Activated CD4-positive, CD25-positive, alpha-beta regulatory T cell (primary cell): ENCODE data around the gene AMTN.
"Not testable (repeated sequence)": the region's sequence is repeated elsewhere in the genome, so short reads cannot be mapped to it uniquely, and the experiment has no call there.

Experiments used
- DNase-seq, 4 experiments: peaks; one replicate each; lab custom pipeline; 2025; lab: John Stamatoyannopoulos, UW

Gene AMTN, protein sequence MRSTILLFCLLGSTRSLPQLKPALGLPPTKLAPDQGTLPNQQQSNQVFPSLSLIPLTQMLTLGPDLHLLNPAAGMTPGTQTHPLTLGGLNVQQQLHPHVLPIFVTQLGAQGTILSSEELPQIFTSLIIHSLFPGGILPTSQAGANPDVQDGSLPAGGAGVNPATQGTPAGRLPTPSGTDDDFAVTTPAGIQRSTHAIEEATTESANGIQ

DNA sequence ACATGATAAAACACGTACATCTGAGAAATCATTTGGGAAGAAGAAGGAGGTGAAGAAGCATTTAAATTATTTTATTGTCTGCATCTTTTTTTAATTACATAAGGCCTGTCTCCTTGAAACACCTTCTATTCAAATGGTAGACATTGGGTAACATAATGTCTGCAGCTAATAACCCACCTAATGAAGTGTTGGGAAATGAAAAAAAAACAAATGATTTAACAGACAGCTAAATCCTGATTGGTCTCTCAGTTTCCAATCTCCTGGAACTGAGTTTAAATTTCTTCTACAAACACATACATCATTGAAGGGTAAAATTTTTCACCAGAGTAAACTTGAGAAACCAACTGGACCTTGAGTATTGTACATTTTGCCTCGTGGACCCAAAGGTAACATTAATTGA, at the start of gene AMTN:
AMTN (plus strand) TSS at position 301 of the 400 bp plus-strand sequence. CDS start 209 bp downstream, outside the sequence.
- no peak for DNase-seq

DNA sequence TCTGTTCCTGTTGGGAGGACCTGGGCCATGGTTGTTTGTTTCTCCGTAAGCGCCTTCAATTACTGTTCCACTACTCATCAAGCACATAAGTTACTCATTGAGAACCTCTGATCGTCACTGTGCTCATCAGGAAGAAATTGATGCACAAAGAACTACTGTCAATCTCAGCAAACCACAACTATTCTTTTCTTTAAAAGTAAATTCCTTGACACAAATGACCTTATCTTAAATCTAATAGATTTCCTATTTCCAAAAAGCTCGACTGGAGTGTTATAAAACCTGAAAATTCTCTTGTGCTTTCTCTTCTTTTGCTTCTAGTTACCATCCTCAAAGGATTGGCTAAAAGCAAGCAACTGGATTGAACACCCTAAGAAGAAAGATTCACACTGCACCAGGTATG, 46.5 kb upstream of the AMTN start, which contains the start of gene MUC7:
MUC7 (plus strand) TSS at position 301 of the 400 bp plus-strand sequence. CDS start 1,825 bp downstream, outside the sequence.
- no peak for DNase-seq

DNA sequence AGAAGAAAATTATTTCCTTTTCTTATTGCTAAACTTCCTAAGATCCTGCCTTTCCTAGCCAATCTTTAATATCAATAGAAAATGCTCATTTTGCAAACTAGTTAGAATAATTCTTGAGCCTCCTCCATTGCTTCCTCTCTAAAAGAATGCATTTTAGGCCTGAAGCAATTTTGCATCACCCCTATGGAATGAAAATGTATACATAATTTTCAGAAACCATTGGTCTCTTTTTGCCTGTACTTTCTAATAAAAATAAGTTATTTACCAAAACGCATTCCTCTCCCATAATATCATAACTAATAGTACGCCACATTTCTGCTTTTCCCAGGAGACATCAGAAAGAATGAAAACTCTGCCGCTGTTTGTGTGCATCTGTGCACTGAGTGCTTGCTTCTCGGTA, 44.7 kb upstream of the AMTN start:
- DNase-seq: no peak

DNA sequence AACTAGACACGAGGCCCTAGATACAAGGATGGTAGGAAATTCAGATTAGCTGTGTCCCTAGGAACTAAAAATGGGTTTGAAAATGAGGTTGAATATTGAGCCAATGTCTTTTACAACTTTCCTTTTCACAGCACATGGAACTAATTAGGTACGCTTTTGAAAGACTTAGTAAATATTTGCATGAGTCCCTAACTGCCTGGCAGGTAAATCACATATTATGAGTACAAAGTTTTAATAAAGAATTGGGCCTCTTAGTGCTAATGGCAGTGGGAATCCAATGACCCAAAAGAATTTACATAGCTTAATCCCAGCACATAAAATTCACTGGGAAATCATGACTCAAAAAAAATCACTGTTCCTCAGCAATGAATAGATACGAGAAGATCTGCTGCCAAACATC, 29.6 kb upstream of the AMTN start:
- no peak for DNase-seq

DNA sequence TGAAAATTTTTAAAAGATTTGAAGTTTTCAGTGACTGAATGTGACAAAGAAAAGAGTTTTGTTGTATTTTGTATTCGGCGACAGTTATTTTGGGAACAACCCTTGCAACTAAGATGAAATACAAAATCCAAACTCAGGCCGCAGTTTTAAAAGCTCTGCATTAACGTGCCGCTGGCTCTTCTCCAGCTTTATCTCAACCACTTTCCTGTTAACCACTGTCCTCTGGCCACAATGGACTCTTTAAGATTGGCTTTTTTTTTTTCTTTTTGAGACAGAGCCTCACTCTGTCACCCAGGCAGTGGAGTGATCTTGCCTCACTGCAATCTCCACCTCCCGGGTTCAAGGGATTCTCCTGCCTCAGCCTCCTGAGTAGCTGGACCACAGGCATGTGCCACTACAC, 22.1 kb upstream of the AMTN start:
- no peak for DNase-seq

DNA sequence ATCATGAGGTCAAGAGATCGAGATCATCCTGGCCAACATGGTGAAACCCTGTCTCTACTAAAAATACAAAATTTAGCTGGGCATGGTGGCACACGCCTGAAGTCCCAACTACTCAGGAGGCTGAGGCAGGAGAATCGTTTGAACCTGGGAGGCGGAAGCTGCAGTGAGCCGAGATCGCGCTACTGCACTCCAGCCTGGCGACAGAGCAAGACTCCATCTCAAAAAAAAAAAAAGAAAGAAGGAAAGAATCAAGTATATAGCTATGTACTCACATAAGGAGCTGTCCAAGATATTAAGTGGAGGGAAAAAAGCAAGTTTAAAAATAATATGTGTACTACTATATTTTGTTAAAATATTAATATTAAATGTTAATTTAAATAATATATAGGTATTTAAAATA, 16.5 kb upstream of the AMTN start:
- not testable (repeated sequence) for DNase-seq

DNA sequence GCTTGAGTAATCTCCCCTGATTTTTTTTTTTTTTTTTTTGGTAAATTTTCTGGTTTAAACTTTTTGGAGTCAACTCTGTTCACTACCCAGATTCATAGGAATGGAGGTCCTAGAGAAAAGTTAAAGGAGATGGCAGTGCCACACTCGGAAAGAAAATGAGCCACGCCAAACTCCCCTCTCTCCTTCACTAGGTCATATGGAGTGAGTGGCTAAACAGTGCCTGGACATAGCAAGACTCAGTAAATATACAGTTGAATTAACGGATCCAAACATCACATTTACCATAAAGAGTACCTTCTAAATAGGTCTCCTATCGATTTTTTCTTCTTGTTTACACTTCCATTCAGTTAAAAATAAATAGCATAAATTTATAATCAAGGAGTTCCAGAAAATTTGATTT, 13.6 kb upstream of the AMTN start:
- DNase-seq: no peak

DNA sequence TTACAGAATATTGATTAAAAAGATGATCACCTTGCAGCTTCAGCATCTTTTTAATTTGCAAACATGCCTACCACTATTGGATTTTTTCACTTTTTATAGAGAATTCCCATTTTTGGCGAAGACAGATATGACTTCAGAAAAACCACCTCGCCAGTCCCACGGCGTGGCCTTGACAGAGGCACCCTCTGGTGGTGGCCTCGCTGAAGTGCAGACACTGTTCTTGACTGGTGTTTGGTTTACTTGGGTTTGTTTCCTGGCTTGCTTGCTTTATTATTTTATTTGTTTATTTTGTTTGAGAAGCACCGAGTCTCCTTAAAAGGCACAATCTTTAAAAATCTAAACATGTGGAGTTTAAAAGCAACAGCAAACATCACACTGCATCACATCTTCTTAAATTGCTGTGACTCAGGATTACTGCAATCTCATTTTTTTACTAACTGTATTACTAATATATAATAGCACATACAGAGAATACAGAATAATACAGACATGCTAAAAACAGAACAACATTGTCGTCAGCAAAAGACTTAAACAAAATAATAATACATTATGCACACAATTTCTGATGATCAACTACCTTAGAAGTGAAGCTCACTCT, 13.1 kb upstream of the AMTN start:
- peak; percentile 4 to 26 (median 10) for DNase-seq

DNA sequence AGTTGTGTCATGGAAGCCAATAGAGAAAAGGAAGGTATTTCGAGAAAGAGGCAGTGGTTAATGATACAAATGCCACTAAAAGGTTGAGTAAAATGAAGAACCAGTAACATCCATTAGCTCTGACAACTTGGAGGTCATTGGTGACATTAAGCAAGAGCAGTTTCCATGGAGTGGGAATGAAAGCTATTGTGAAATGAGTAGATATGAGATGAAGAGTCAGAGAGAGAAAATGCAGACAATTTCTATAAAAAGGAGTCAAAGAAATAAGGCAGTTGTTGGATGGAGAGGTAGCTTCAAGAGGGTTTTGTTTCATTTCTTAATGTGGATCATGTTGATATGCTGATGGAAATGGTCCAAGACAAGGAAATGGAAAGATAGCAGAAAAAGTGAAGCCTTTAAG, 9.6 kb upstream of the AMTN start:
- DNase-seq: no peak

DNA sequence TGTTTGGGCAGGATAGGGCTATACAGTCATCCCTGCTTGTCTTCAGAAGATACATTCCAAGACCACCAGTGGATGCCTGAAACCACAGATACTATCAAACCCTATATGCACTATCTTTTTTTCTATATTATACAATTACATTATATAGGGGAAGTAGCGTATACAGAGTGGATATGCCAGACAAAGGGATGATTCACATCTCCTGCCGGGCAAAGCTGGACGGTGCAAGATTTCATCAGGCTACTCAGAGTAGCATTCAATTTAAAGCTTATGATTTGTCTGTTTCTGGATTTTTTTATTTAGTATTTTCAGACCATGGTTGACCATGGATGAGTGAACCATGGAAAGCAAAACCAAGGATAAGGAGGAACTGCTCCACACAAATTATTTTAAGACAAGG, 7.0 kb upstream of the AMTN start:
- DNase-seq: no peak

DNA sequence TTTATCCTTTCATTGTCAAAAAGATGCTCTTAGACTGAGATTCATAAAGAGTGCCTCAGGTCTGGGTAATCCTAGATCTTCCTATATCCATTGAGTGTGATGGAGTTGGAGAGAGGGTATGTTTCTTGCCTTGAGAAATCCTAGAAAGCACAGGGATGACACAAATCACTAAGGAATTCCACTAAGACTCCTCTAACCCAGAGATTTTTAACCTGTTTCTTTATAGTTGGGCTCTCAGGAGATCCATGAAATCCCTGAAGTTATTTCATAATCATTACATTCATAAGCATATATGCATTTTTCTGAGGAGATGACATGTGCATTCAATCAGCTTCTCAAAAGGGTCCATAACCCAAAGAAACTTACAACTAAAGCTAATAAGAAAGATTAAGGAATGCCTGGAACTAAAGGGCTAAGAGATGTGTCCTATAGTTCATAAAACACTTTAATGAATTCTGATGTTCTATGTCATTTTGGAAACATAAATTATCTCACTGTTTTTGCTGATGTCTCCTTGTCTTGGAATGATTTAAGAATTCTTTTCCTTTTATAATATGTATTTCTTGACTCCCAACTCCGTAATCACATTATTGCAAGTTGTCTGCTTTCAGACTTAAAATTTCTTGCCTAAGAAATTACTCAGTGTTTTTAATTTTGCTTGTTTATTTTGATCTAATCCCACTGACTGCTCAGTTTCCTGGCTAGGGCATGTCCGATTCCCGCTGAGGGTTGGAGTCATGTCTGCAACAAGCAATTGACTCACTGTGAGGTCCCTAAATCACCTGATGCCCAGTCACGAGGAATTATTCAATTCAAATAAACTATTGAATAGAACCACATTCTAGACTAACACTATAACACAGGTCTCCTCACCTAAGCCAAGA, 2.8 kb upstream of the AMTN start:
- DNase-seq: no peak

DNA sequence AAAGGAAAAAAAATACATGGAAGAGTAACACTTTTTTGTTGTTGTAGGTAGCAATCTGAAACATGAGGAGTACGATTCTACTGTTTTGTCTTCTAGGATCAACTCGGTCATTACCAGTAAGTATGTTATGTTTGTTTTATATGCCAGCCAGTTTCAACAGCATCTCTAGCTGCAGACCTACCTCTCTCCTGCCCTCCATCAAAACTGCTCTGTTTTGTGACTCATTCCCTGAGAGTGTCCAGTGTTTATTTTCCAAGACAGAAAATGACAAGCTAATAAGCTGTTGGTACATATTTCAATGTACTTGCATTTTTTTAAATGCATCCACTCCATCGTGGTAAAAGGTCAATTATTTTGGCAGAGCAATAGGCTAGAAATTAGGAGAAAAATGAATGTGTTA, 347 bp downstream of the AMTN start:
- DNase-seq: no peak

DNA sequence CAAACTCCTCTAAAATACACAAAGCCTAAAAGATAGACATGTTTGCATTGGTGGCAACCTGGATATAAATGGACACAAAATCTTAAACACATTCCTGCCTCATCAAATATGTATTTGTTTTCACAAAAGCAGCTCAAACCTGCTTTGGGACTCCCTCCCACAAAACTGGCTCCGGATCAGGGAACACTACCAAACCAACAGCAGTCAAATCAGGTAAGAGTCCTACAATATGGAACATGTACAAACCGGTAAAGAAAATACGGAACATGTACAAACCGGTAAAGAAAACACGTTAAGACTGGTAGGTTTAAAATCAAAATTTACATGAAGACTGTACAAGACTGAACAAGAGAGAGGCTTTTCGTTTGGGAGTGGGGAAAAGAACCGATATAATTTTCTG, 4.3 kb downstream of the AMTN start:
- no peak for DNase-seq

DNA sequence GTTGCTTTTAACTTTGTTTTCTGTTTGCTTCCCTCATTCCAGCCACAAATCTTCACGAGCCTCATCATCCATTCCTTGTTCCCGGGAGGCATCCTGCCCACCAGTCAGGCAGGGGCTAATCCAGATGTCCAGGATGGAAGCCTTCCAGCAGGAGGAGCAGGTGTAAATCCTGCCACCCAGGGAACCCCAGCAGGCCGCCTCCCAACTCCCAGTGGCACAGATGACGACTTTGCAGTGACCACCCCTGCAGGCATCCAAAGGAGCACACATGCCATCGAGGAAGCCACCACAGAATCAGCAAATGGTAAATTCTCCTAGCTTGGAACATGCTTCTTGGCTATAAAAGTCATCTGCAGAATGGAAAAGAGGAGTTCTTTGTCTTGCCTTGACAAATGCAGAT, 12.6 kb downstream of the AMTN start:
- no peak for DNase-seq

DNA sequence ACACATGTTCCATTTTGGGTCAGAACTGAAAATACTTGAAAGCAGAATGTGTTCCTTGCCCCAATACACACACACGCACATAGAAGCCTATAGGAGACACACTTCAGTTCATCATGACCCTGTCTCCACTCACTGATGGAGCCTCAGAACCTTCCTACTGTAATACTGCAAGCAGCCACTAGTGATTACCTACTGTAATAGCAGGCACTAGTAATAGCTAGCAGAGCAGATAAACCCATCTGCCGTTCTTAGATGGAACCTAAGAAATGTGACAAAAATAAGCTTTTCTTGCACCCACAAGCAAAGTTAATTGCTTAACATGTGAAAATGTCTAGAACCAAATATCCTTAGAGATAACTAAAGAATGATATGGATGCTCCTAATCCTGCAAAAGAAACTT, 13.6 kb downstream of the AMTN start:
- DNase-seq: no peak

DNA sequence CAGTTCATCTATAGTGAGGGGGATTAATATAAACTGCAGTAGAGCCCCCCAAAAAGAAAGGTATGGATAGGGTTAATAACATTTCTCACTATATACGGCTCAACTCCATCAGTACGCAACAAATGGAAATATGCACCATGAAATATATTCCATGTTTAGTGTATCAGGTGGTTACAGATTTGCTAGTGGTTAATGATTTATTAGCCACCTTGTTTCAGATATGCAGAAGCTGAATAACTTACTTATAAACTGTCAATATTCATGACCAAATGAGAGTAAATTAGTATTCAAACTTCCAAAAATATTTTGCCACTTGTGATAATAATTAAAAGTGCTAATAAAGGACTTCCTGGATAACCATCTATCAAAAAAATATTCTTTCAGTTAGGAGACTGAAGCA, 14.8 kb downstream of the AMTN start:
- no peak for DNase-seq

DNA sequence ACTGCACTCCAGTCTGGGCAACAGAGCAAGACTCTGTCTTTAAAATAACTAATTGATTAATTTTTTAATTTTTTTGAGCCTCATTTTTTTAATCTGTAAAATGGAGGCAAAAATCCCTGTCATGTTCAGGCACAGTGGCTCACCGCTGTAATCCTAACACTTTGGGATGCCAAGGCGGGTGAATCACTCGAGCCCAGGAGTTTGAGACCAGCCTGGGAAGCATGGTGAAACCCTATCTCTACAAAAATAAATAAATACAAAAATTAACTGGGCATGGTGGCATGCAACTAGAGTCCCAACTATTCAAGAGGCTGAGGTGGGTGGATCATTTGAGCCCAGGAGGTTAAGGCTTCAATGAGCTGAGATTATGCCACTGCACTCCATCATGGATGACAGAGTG, 15.4 kb downstream of the AMTN start:
- no peak for DNase-seq

DNA sequence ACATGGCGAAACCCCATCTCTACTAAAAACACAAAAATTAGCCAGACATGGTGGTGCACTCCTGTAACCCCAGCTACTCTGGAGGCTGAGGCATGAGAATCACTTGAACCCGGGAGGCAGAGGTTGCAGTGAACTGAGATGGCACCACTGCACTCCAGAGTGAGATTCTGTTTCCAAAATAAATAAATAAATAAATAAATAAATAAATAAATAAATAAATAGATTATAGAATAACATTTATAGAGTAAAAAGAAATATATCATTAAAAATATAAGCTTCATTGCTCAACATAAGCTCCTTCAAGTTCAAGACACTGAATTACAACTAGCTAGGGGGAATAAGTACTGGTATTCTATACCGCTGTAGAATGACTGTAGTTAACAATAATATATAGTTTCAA, 16.5 kb downstream of the AMTN start:
- DNase-seq: not testable (repeated sequence)

DNA sequence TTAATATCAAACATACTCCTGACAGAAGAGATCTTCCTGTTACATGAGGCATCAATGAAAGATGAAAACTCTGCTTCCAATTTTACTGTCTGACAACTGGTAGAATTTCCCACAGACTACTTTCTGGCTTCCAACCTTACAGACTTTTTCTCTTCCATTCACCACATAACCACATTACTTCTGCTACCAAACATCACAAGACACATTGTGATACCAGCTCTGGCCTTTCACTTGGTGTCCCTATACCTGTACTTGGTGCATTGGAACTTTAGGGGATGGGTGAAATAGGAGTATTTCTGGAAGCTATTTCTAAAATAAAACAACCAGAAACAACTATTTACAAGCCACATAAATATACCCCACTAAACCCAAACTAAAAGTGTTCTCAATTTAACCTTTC, 20.5 kb downstream of the AMTN start:
- DNase-seq: no peak

DNA sequence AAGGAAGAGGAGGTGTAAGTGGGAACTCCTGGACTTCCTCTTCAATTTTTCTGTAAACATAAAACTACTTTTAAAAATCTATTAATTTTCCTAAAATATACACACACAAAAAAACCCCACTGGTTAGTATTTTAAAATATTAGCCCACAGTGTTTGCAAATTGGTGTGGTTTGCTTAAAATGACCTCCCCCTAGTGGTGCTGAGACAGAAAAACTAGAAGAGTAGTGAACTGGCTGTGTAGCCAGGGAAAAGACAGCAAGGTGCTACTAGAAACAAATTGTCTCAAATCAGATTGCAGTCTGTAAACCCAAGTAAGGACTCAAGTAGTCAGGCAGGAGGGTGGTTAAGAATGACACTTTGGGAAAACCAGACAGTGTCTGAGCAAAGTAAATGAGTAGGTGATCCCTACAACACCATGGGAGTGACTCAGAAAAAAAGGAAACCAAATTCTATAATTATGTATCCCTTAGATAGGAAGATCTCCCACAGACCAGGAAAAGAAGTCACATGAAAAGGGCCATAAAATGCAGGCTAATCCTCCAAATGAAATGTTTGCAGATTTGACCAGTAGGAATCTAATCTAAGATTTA, 26.0 kb downstream of the AMTN start:
- no peak for DNase-seq

DNA sequence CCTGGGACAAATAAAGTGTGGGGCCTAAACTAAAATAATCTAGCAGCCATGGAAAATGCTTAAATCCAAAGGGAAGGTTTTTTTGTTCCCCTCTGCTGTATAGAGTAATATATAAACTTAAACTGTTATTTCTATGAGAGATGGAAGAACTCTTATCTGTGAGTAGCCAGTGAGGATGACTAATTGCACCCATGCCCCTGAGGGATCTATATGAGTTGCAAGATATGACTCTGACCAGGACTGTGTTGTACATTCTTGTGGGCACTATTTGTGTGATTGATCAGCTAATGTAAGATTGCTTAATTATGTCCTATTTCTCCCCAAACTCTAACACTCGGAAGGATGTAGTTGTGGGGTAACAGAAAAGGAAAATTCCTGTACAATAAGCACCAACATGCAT, 38.5 kb downstream of the AMTN start:
- no peak for DNase-seq

DNA sequence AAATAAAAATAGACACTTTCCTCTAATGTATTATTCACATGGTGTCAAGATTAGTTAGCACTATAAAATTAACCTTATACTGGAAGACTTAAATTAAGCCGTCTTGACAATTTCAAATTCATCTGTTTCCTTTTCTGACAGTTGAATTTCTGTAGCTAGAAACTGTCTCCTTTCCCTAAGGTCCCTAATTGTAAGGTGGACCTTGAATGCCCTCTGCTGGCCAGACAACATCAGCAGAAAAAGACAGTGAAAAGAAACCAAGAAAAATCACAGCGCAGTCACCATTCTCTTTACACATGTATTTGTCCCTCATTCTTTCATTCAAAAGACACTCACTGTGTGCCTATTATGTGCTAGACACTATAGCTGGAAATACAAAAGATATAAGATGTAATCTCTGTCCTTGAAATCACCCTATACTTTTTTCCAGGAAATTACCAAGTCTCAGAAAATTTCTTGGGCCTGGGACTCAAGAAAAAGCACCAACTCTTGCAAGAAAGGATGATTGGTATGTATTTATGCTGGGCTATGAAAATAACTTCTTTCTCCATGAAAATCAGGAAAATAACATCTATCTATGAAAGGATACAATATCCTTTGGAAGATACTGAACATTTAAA, 41.0 kb downstream of the AMTN start:
- DNase-seq: no peak
